K562 (cell line): ENCODE measurements around the gene PIK3CA. TPM values are rescaled to one million over a fixed set of nuclear protein-coding genes. Genes with fewer than 3 reads are reported as not detected.

Source experiments
- ATAC-seq: fragments of 200-7000 bp; cut with Tn5 transposase; 3 replicates; pipeline ENCODE4 v1.9.1; 2020; ENCODE audit warnings: moderate library complexity
- BruUV-seq: library from RNA; stranded (reverse); fragments of 400-500 nt; replicated peaks from 2 replicates; lab custom pipeline; 2021; lab: Mats Ljungman, UMichigan
- CTCF ChIA-PET: fragments of 300-600 bp; formaldehyde crosslinking; extraction: SDS; loops from one replicate; lab custom pipeline; 2021; ENCODE audit warnings: low intra/inter-chr PET ratio; lab: Yijun Ruan, JAX
- POLR2A ChIA-PET: fragments of 300-600, 350-650 bp; sonication (Branson Sonifier 250); formaldehyde crosslinking; extraction: SDS; loops from one replicate; lab custom pipeline; 2021; ENCODE audit warnings: antibody characterized with exemption, inconsistent platforms; lab: Yijun Ruan, JAX
- DNase-seq, 4 experiments: peaks; one replicate each; pipeline versions ENCODE4 v3.0.0 to v3.0.0-alpha.2; 2011 to 2018; ENCODE audit warnings: low spot score in 3 of 4, mixed read lengths in 3 of 4; ENCODE audit errors: extremely low read depth in 1 of 4
- FAIRE-seq: peaks from 2 replicates; lab custom pipeline; 2011; peaks lifted over from hg19 to GRCh38; lab: Jason Lieb, UNC
- H2AFZ ChIP-seq: 2 replicates; pipeline ENCODE4 v1.6.0; 2011; ENCODE audit warnings: low read depth, low read length, control low read depth, inconsistent platforms
- H3K27ac ChIP-seq: fragments of 200-600 bp; 3 replicates; pipeline ENCODE4 v1.8.0; 2011; ENCODE audit warnings: low read depth, mild to moderate bottlenecking, control low read depth, inconsistent platforms, low read length, moderate library complexity, mixed read lengths; ENCODE audit errors: extremely low read depth
- H3K27me3 ChIP-seq, 2 experiments: fragments of 300-600 bp in 1 of 2; 2 replicates in 1 of 2; 3 replicates in 1 of 2; pipeline versions ENCODE4 v1.6.0 to v1.8.0; 2011; ENCODE audit warnings: inconsistent platforms in 2 of 2, low read length in 2 of 2, mild to moderate bottlenecking in 1 of 2, mixed read lengths in 1 of 2, moderate library complexity in 1 of 2; ENCODE audit not compliant: control insufficient read depth in 2 of 2, insufficient read depth in 2 of 2
- H3K36me3 ChIP-seq: fragments of 300-600 bp; 3 replicates; pipeline ENCODE4 v1.8.0; 2011; ENCODE audit warnings: mild to moderate bottlenecking, low read length, inconsistent platforms; ENCODE audit not compliant: control insufficient read depth, insufficient read depth
- H3K4me1 ChIP-seq, 2 experiments: fragments of 200-600 bp in 1 of 2; replicated peaks in 1 of 2; 2 replicates in 1 of 2; 3 replicates in 1 of 2; pipeline versions ENCODE4 v1.5.1 to v1.8.0; 2011; ENCODE audit warnings: inconsistent platforms in 2 of 2, low read length in 2 of 2, mild to moderate bottlenecking in 1 of 2, mixed read lengths in 1 of 2, moderate library complexity in 1 of 2; ENCODE audit not compliant: control insufficient read depth in 2 of 2, insufficient read depth in 2 of 2
- H3K4me2 ChIP-seq: 2 replicates; pipeline ENCODE4 v1.6.1; 2011; ENCODE audit warnings: low read length, control low read depth, inconsistent platforms, mixed read lengths; ENCODE audit not compliant: insufficient read depth
- H3K4me3 ChIP-seq: fragments of 200-600 bp; sonication (generic), shearing (Covaris generic); 2 replicates; pipeline ENCODE4 v1.5.1; 2016; ENCODE audit warnings: control low read depth, inconsistent platforms
- H3K79me2 ChIP-seq: fragments of 200-600 bp; 3 replicates; pipeline ENCODE4 v1.8.0; 2011; ENCODE audit warnings: low read length, inconsistent platforms; ENCODE audit not compliant: control insufficient read depth, insufficient read depth
- H3K9ac ChIP-seq, 2 experiments: 2 replicates each; pipeline versions ENCODE4 v1.6.0 to v1.6.1; 2011; ENCODE audit warnings: low read depth in 2 of 2, low read length in 2 of 2, control low read depth in 1 of 2, inconsistent platforms in 1 of 2, mild to moderate bottlenecking in 1 of 2, mixed read lengths in 1 of 2; ENCODE audit not compliant: insufficient read depth in 1 of 2
- H3K9me1 ChIP-seq: one replicate; pipeline ENCODE4 v1.6.0; 2011; ENCODE audit warnings: inconsistent platforms, mild to moderate bottlenecking, low read length, moderate library complexity; ENCODE audit not compliant: control insufficient read depth, insufficient read depth
- H3K9me3 ChIP-seq: replicated peaks from 2 replicates; pipeline ENCODE4 v1.5.1; 2011; ENCODE audit warnings: low read depth, low read length, inconsistent platforms; ENCODE audit not compliant: control insufficient read depth, insufficient read depth
- H4K20me1 ChIP-seq: replicated peaks from 2 replicates; pipeline ENCODE4 v1.6.1; 2011; ENCODE audit warnings: low read length, inconsistent platforms, mixed read lengths; ENCODE audit not compliant: control insufficient read depth, insufficient read depth
- ARID1B ChIP-seq: fragments of 450-650 bp; IDR thresholded peaks from 2 replicates; pipeline ENCODE4 v1.6.1; 2016; ENCODE audit warnings: antibody characterized with exemption, mild to moderate bottlenecking, inconsistent platforms
- ARID3A ChIP-seq: IDR thresholded peaks from 2 replicates; pipeline ENCODE4 v1.6.1; 2012; ENCODE audit warnings: low read depth, low read length, improper control_type of control experiment, borderline replicate concordance
- BACH1 ChIP-seq: fragments of 200-800 bp; sonication (Bioruptor generic); IDR thresholded peaks from 2 replicates; pipeline ENCODE4 v1.6.1; 2016; ENCODE audit warnings: missing genetic modification characterization, missing compliant biosample characterization
- C11orf30 ChIP-seq: fragments of 450-650 bp; IDR thresholded peaks from 2 replicates; pipeline ENCODE4 v1.6.1; 2016; ENCODE audit warnings: low read depth, mild to moderate bottlenecking
- CREB3 ChIP-seq: fragments of 450-650 bp; conservative IDR thresholded peaks from 2 replicates; pipeline ENCODE4 v1.6.1; 2016; ENCODE audit warnings: missing genetic modification characterization, low read depth, mild to moderate bottlenecking, missing compliant biosample characterization, moderate library complexity
- DPF2 ChIP-seq: fragments of 450-650 bp; IDR thresholded peaks from 2 replicates; pipeline ENCODE4 v1.6.1; 2016
- FOXK2 ChIP-seq, 2 experiments: fragments of 450-650 bp; IDR thresholded peaks in 1 of 2; conservative IDR thresholded peaks in 1 of 2; 2 replicates each; pipeline ENCODE4 v1.6.1; 2016; ENCODE audit warnings: low read depth in 2 of 2, mild to moderate bottlenecking in 1 of 2
- FUS ChIP-seq: fragments of 200-400 bp; formaldehyde crosslinking; optimal IDR thresholded peaks from 2 replicates; pipeline ENCODE3; 2017; ENCODE audit warnings: low read depth, low read length
- GATAD2B ChIP-seq: fragments of 450-650 bp; IDR thresholded peaks from 2 replicates; pipeline ENCODE4 v1.6.1; 2017; ENCODE audit warnings: mild to moderate bottlenecking, borderline replicate concordance
- JUND ChIP-seq, 2 experiments: IDR thresholded peaks; 2 replicates in 1 of 2; 3 replicates in 1 of 2; pipeline ENCODE4 v1.6.1; 2011; ENCODE audit warnings: borderline replicate concordance in 2 of 2, low read depth in 2 of 2, low read length in 2 of 2, improper control_type of control experiment in 1 of 2, missing biosample characterization in 1 of 2, missing genetic modification characterization in 1 of 2, missing genetic modification reagents in 1 of 2
- MAFK ChIP-seq: IDR thresholded peaks from 2 replicates; pipeline ENCODE4 v1.6.1; 2011; ENCODE audit warnings: low read length, improper control_type of control experiment
- MTA1 ChIP-seq: fragments of 450-650 bp; IDR thresholded peaks from 2 replicates; pipeline ENCODE4 v1.6.1; 2017; ENCODE audit warnings: borderline replicate concordance
- NFE2 ChIP-seq: IDR thresholded peaks from 2 replicates; pipeline ENCODE4 v1.6.1; 2014; ENCODE audit warnings: antibody characterized with exemption, low read depth
- NR0B1 ChIP-seq: fragments of 450-650 bp; IDR thresholded peaks from one replicate; pipeline ENCODE4 v1.6.1; 2018; ENCODE audit warnings: mild to moderate bottlenecking, moderate library complexity; ENCODE audit not compliant: partially characterized antibody
- SMARCA4 ChIP-seq: fragments of 450-650 bp; IDR thresholded peaks from 2 replicates; pipeline ENCODE4 v1.6.1; 2016
- TAL1 ChIP-seq: fragments of 450-650 bp; IDR thresholded peaks from 2 replicates; pipeline ENCODE4 v1.6.1; 2016; ENCODE audit warnings: mild to moderate bottlenecking
- TBL1XR1 ChIP-seq, 2 experiments: IDR thresholded peaks; 2 replicates each; pipeline ENCODE4 v1.6.1; 2012; ENCODE audit warnings: improper control_type of control experiment in 2 of 2, low read length in 2 of 2, mild to moderate bottlenecking in 1 of 2
- TEAD4 ChIP-seq, 2 experiments: sonication (generic) in 1 of 2; formaldehyde crosslinking in 1 of 2; IDR thresholded peaks; 2 replicates each; pipeline versions ENCODE4 v1.6.1 to v1.8.0; 2012 to 2022; ENCODE audit warnings: borderline replicate concordance in 1 of 2, inconsistent platforms in 1 of 2, low read length in 1 of 2, mild to moderate bottlenecking in 1 of 2, missing genetic modification reagents in 1 of 2
- TRIM24 ChIP-seq, 2 experiments: fragments of 450-650 bp; IDR thresholded peaks; 2 replicates each; pipeline ENCODE4 v1.6.1; 2016
- ZNF780A ChIP-seq: fragments of 250-450 bp; sonication (Bioruptor Pico); IDR thresholded peaks from 2 replicates; pipeline ENCODE4 v1.5.0; 2021; ENCODE audit warnings: mild to moderate bottlenecking
- WGBS: fragments of 100-300 bp; shearing (Covaris generic); methylation state at CpG from one replicate; pipeline ENCODE4 v1.1.6; 2016; ENCODE audit warnings: low coverage, mixed read lengths; ENCODE audit not compliant: insufficient coverage; ENCODE audit errors: missing lambda C conversion rate; 5-methylcytosine and 5-hydroxymethylcytosine counted together
- in situ Hi-C: fragments of 300-500 bp; cut with MboI; formaldehyde crosslinking; loops from 4 replicates; pipeline ENCODE4 v1.15.0; 2018; ENCODE audit warnings: inconsistent platforms, mixed read lengths
- intact Hi-C: fragments of 100-400 bp; cut with micrococcal nuclease; formaldehyde crosslinking; loops from 2 replicates; pipeline ENCODE4 v1.14.2; 2022
- polyA plus RNA-seq, 8 experiments: library from polyadenylated mRNA; depleted of rRNA in 4 of 8; stranded (reverse) in 5 of 8; unstranded in 3 of 8; fragments of >200 nt; fragmentation: Nextera tagmentation in 2 of 8; fragmentation: Illumina TruSeq in 1 of 8; extraction: Ambion mirVana in 2 of 8; extraction: Trizol in 1 of 8; gene quantifications; 2 replicates each; pipeline versions ENCODE4 v1.2.1 to v1.2.3, GENCODE V29; 2011 to 2014; ENCODE audit warnings: inconsistent platforms in 1 of 8, missing spikeins in 1 of 8
- total RNA-seq, 7 experiments: library from RNA; depleted of rRNA in 6 of 7; stranded (reverse); fragments of >200 nt in 6 of 7; fragmentation: Illumina TruSeq in 2 of 7; extraction: Trizol in 2 of 7; gene quantifications; 2 replicates each; pipeline versions ENCODE4 v1.2.1 to v1.2.3, GENCODE V29; 2011 to 2021; ENCODE audit warnings: low replicate concordance in 1 of 7

PIK3CA gene
- total and polyA plus RNA-seq, 9 of the 15 experiments (the other 6 are each of a cell fraction or from before 2014, with no cell fraction given), result 3.8 to 19.4 (median 10.8) TPM

GRCh38 chr3:179288845-179289244 is 140.7 kb downstream of the PIK3CA start:
- intact Hi-C loops (no loop called here), in situ Hi-C loops (no loop called here)
- ATAC-seq (peak; percentile 80), DNase-seq (peak; percentile 38 to 71 (median 50)), FAIRE-seq (peak; percentile 82)
- H3K4me2 ChIP-seq, result peak overlapping the region; percentile 31; the same call in 1 of the 2 replicates
- H3K36me3 ChIP-seq, result no peaks in the 10 kb centered on the region
- no peak overlapping the region for H3K9ac ChIP-seq
- no peaks in the 10 kb centered on the region for H3K79me2 ChIP-seq
- H4K20me1 ChIP-seq, result no peaks in the 10 kb centered on the region
- BruUV-seq, result no TSS peak
- WGBS, result 17% methylated on average over 4 of the region's 4 CpGs
- ChIA-PET CTCF (no interaction called here), POLR2A (interaction anchor here (2.2 kb wide), 1 partner anchor 13 kb away, joined by 6 read pairs; no protein-coding TSS in a partner anchor)
- H3K27me3 ChIP-seq, result no peaks in the 10 kb centered on the region
- H3K4me3 ChIP-seq, result no peak overlapping the region
- H3K9me1 ChIP-seq, result no peaks in the 10 kb centered on the region
- H3K9me3 ChIP-seq, result 0 out of 2 replicates have a peak, but pooled peaks cover 2% of the 10 kb centered on the region
- peak overlapping the region; percentile 43 for H3K27ac ChIP-seq
- peak overlapping the region; percentile 86; the same call in 1 of the 2 replicates for H2AFZ ChIP-seq
- H3K4me1 ChIP-seq, result peaks cover 4 to 23% of the 10 kb centered on the region in 2 experiments
- peak in 1 of 2 experiments; percentile 36; a peak in 1 of 4 replicates for TF ChIP-seq TRIM24 (IDR thresholded peaks at IDR 0.05)
- peak; percentile 23; the same call in 1 of the 2 replicates for TF ChIP-seq MTA1
- no peak for TF ChIP-seq NR0B1
- no peak for TF ChIP-seq TAL1
- TF ChIP-seq MAFK, result peak; percentile 99
- peak; percentile 68; the same call in 1 of the 2 replicates for TF ChIP-seq JUND (IDR thresholded peaks at IDR 0.05; ENCODE audit: borderline replicate concordance, low read depth, low read length)
- peak; percentile 58; the same call in 1 of the 3 replicates for TF ChIP-seq JUND (tag; IDR thresholded peaks at IDR 0.05; ENCODE audit: borderline replicate concordance, low read depth, low read length)
- TF ChIP-seq C11orf30, result peak; percentile 99
- TF ChIP-seq CREB3 (tag), result no peak
- TF ChIP-seq SMARCA4, result peak; percentile 70
- peak; percentile 60 for TF ChIP-seq ARID1B
- peak in 1 of 2 experiments; percentile 24; a peak in 1 of 4 replicates for TF ChIP-seq FOXK2 (conservative IDR thresholded peaks at IDR 0.05 in 1 of 2, IDR thresholded peaks at IDR 0.05 in 1 of 2; ENCODE audit: low read depth in 2 of 2)
- no peak for TF ChIP-seq ZNF780A (CRISPR knock-in tag)
- no peak for TF ChIP-seq GATAD2B
- no peak for TF ChIP-seq FUS
- TF ChIP-seq ARID3A, result peak; percentile 14; the same call in 1 of the 2 replicates
- TF ChIP-seq BACH1, result peak; percentile 94
- TF ChIP-seq TBL1XR1 (IDR thresholded peaks at IDR 0.05; ENCODE audit: low read length in 2 of 2), result 0 out of 4 replicates have a peak, but pooled peaks of 1 of the 2 experiments have one; percentile 10
- TF ChIP-seq NFE2, result peak; percentile 91
- TF ChIP-seq DPF2, result peak; percentile 73
- peak; percentile 48; the same call in 1 of the 2 replicates for TF ChIP-seq TEAD4 (IDR thresholded peaks at IDR 0.05; ENCODE audit: low read length)
- TF ChIP-seq TEAD4 (CRISPR knock-in tag; IDR thresholded peaks at IDR 0.05; ENCODE audit: borderline replicate concordance), result no peak
